IMR-90 (cell line): Measurements from ENCODE around the gene UBN1. TPM values are rescaled to one million over a fixed set of nuclear protein-coding genes. Genes with fewer than 3 reads are reported as not detected.

Source experiments
- ATAC-seq: fragments of 200-7000 bp; cut with Tn5 transposase; 2 replicates; pipeline ENCODE4 v1.9.1; 2020; ENCODE audit warnings: low read depth, mild to moderate bottlenecking, moderate library complexity
- BruUV-seq: library from RNA; stranded (reverse); fragments of 400-500 nt; replicated peaks from 2 replicates; lab custom pipeline; 2021; lab: Mats Ljungman, UMichigan
- CTCF ChIA-PET: fragments of 300-600 bp; formaldehyde crosslinking; extraction: SDS; loops from one replicate; lab custom pipeline; 2021; ENCODE audit warnings: antibody characterized with exemption; lab: Yijun Ruan, JAX
- POLR2A ChIA-PET: fragments of 300-600 bp; sonication (Branson Sonifier 250); formaldehyde crosslinking; loops from one replicate; lab custom pipeline; 2022; ENCODE audit warnings: antibody characterized with exemption; ENCODE audit not compliant: unreplicated experiment; lab: Charles Lee
- DNase-seq: peaks from one replicate; pipeline ENCODE4 v3.0.0; 2013
- H2AFZ ChIP-seq: replicated peaks from 2 replicates; pipeline ENCODE3; 2013; ENCODE audit warnings: low read length, mild to moderate bottlenecking; ENCODE audit not compliant: poor library complexity
- H2AK5ac ChIP-seq: 2 replicates; pipeline ENCODE4 v1.6.1; 2013; ENCODE audit warnings: low read depth, low read length, inconsistent platforms
- H2AK9ac ChIP-seq: replicated peaks from 2 replicates; pipeline ENCODE3; 2013; ENCODE audit warnings: mild to moderate bottlenecking, low read depth, low read length, moderate library complexity; ENCODE audit not compliant: poor library complexity
- H2BK120ac ChIP-seq: 2 replicates; pipeline ENCODE4 v1.6.1; 2013; ENCODE audit warnings: low read depth, low read length, inconsistent platforms
- H2BK15ac ChIP-seq: 3 replicates; pipeline ENCODE4 v1.6.1; 2013; ENCODE audit warnings: low read depth, low read length, inconsistent platforms
- H2BK20ac ChIP-seq: 2 replicates; pipeline ENCODE4 v1.6.1; 2013; ENCODE audit warnings: low read depth, mild to moderate bottlenecking, inconsistent platforms, low read length, moderate library complexity
- H2BK5ac ChIP-seq: 2 replicates; pipeline ENCODE4 v1.6.1; 2013; ENCODE audit warnings: mild to moderate bottlenecking, low read depth, low read length, inconsistent platforms; ENCODE audit not compliant: poor library complexity, severe bottlenecking
- H3K14ac ChIP-seq: replicated peaks from 2 replicates; pipeline ENCODE4 v1.6.1; 2013; ENCODE audit warnings: low read depth, low read length, inconsistent platforms
- H3K18ac ChIP-seq: 2 replicates; pipeline ENCODE4 v1.6.1; 2013; ENCODE audit warnings: low read depth, low read length, control low read depth
- H3K23ac ChIP-seq: 2 replicates; pipeline ENCODE4 v1.6.1; 2013; ENCODE audit warnings: low read depth, low read length, inconsistent platforms
- H3K27ac ChIP-seq: 2 replicates; pipeline ENCODE4 v1.5.1; 2013; ENCODE audit warnings: mild to moderate bottlenecking, control low read depth, low read length; ENCODE audit not compliant: insufficient read depth
- H3K27me3 ChIP-seq: 2 replicates; pipeline ENCODE4 v1.6.1; 2013; ENCODE audit warnings: low read length; ENCODE audit not compliant: control insufficient read depth, insufficient read depth
- H3K36me3 ChIP-seq: 2 replicates; pipeline ENCODE4 v1.6.1; 2013; ENCODE audit warnings: low read length, mixed read lengths; ENCODE audit not compliant: control insufficient read depth, insufficient read depth
- H3K4ac ChIP-seq: 2 replicates; pipeline ENCODE4 v1.6.1; 2013; ENCODE audit warnings: low read depth, low read length, inconsistent platforms
- H3K4me1 ChIP-seq: 2 replicates; pipeline ENCODE4 v1.6.1; 2013; ENCODE audit warnings: low read length, mixed read lengths; ENCODE audit not compliant: control insufficient read depth, insufficient read depth
- H3K4me2 ChIP-seq: 2 replicates; pipeline ENCODE4 v1.6.1; 2013; ENCODE audit warnings: low read depth, mild to moderate bottlenecking, control low read depth, low read length, moderate library complexity
- H3K4me3 ChIP-seq: 2 replicates; pipeline ENCODE4 v1.5.1; 2013; ENCODE audit warnings: low read depth, mild to moderate bottlenecking, control low read depth, low read length, moderate library complexity; ENCODE audit not compliant: insufficient read depth
- H3K56ac ChIP-seq: 2 replicates; pipeline ENCODE4 v1.6.1; 2013; ENCODE audit warnings: low read length, inconsistent platforms; ENCODE audit not compliant: insufficient read depth; ENCODE audit errors: extremely low read depth
- H3K79me1 ChIP-seq, 2 experiments: 2 replicates each; pipeline ENCODE4 v1.6.1; 2013; ENCODE audit warnings: low read length in 2 of 2, inconsistent platforms in 1 of 2, low read depth in 1 of 2
- H3K9ac ChIP-seq: 2 replicates; pipeline ENCODE4 v1.6.1; 2013; ENCODE audit warnings: low read depth, low read length, control low read depth
- H3K9me1 ChIP-seq: 2 replicates; pipeline ENCODE4 v1.6.1; 2013; ENCODE audit warnings: low read length, inconsistent platforms; ENCODE audit not compliant: insufficient read depth
- H3K9me3 ChIP-seq: 2 replicates; pipeline ENCODE4 v1.6.1; 2013; ENCODE audit warnings: low read length; ENCODE audit not compliant: control insufficient read depth, insufficient read depth
- H4K20me1 ChIP-seq: 2 replicates; pipeline ENCODE4 v1.6.1; 2013; ENCODE audit warnings: low read length, inconsistent platforms; ENCODE audit not compliant: insufficient read depth
- H4K5ac ChIP-seq: 2 replicates; pipeline ENCODE4 v1.6.1; 2013; ENCODE audit warnings: mild to moderate bottlenecking, low read depth, low read length, control low read depth
- H4K8ac ChIP-seq, 2 experiments: 2 replicates each; pipeline ENCODE4 v1.6.1; 2013; ENCODE audit warnings: low read depth in 2 of 2, low read length in 2 of 2, control low read depth in 1 of 2, inconsistent platforms in 1 of 2
- H4K91ac ChIP-seq: 2 replicates; pipeline ENCODE4 v1.6.1; 2013; ENCODE audit warnings: low read depth, low read length, inconsistent platforms; ENCODE audit not compliant: insufficient read depth
- BHLHE40 ChIP-seq: fragments of 150-350 bp; IDR thresholded peaks from 2 replicates; pipeline ENCODE4 v1.6.1; 2016; ENCODE audit warnings: mild to moderate bottlenecking, low read depth, low read length
- CEBPB ChIP-seq: IDR thresholded peaks from 2 replicates; pipeline ENCODE4 v1.6.1; 2012; ENCODE audit warnings: low read depth, low read length, improper control_type of control experiment
- CHD1 ChIP-seq: IDR thresholded peaks from 2 replicates; pipeline ENCODE4 v1.6.1; 2012; ENCODE audit warnings: low read depth, low read length, improper control_type of control experiment
- FOS ChIP-seq: fragments of 150-350 bp; IDR thresholded peaks from 2 replicates; pipeline ENCODE4 v1.6.1; 2016; ENCODE audit warnings: low read depth, low read length
- MAFK ChIP-seq: IDR thresholded peaks from 2 replicates; pipeline ENCODE4 v1.6.1; 2012; ENCODE audit warnings: low read depth, low read length, improper control_type of control experiment
- MAZ ChIP-seq: IDR thresholded peaks from 2 replicates; pipeline ENCODE4 v1.6.1; 2012; ENCODE audit warnings: low read depth, mild to moderate bottlenecking, low read length, improper control_type of control experiment, moderate library complexity, borderline replicate concordance
- MXI1 ChIP-seq: IDR thresholded peaks from 2 replicates; pipeline ENCODE4 v1.6.1; 2012; ENCODE audit warnings: low read depth, mild to moderate bottlenecking, low read length, moderate library complexity, borderline replicate concordance
- NFE2L2 ChIP-seq: fragments of 150-350 bp; IDR thresholded peaks from 2 replicates; pipeline ENCODE4 v1.6.1; 2016; ENCODE audit warnings: low read depth, mild to moderate bottlenecking, low read length
- POLR2A ChIP-seq: IDR thresholded peaks from 2 replicates; pipeline ENCODE4 v1.6.1; 2012; ENCODE audit warnings: mild to moderate bottlenecking, low read depth, low read length
- RAD21 ChIP-seq: IDR thresholded peaks from 2 replicates; pipeline ENCODE4 v1.6.1; 2012; ENCODE audit warnings: low read length, improper control_type of control experiment
- RCOR1 ChIP-seq: IDR thresholded peaks from 2 replicates; pipeline ENCODE4 v1.6.1; 2012; ENCODE audit warnings: mild to moderate bottlenecking, low read length, improper control_type of control experiment; ENCODE audit not compliant: insufficient replicate concordance
- RFX5 ChIP-seq: IDR thresholded peaks from 2 replicates; pipeline ENCODE4 v1.8.0; 2012; ENCODE audit warnings: low read depth, mild to moderate bottlenecking, low read length, moderate library complexity
- SMC3 ChIP-seq: fragments of 150-350 bp; IDR thresholded peaks from 2 replicates; pipeline ENCODE4 v1.6.1; 2016; ENCODE audit warnings: low read depth, mild to moderate bottlenecking, antibody characterized with exemption, low read length, moderate library complexity
- USF2 ChIP-seq: fragments of 150-350 bp; IDR thresholded peaks from 2 replicates; pipeline ENCODE4 v1.6.1; 2017; ENCODE audit warnings: mild to moderate bottlenecking, antibody characterized with exemption, low read length, low read depth
- WGBS, 2 experiments: methylation state at CpG; one replicate each; pipeline versions ENCODE4 v1.1.5 to v1.1.7; 2013; ENCODE audit warnings: missing lambda C conversion rate in 2 of 2; ENCODE audit not compliant: insufficient read length in 1 of 2; ENCODE audit errors: extremely low coverage in 2 of 2; 5-methylcytosine and 5-hydroxymethylcytosine counted together
- dilution Hi-C: fragments of 300-500 bp; cut with HindIII; formaldehyde crosslinking; loops from one replicate; pipeline ENCODE4 v1.14.3; 2018; ENCODE audit warnings: low sequenced_read_pairs; ENCODE audit not compliant: unreplicated experiment
- in situ Hi-C: fragments of 300-500 bp; cut with MboI; formaldehyde crosslinking; loops from 3 replicates; pipeline ENCODE4 v1.14.3; 2019; ENCODE audit warnings: low sequenced_read_pairs, inconsistent platforms, mixed read lengths
- intact Hi-C: fragments of 100-400 bp; cut with micrococcal nuclease; formaldehyde crosslinking; loops from 2 replicates; pipeline ENCODE4 v1.10.0; 2022
- polyA plus RNA-seq, 3 experiments: library from polyadenylated mRNA; depleted of rRNA; stranded (reverse); fragments of >200 nt; gene quantifications; 2 replicates each; pipeline ENCODE4 v1.2.3, GENCODE V29; 2012; ENCODE audit warnings: low replicate concordance in 1 of 3
- total RNA-seq: library from RNA; depleted of rRNA; stranded (reverse); fragments of >200 nt; gene quantifications from 2 replicates; pipeline ENCODE4 v1.2.3, GENCODE V29; 2012
- TF ChIP-seq, protein P1 (sequence below): conservative IDR thresholded peaks from 2 replicates; pipeline ENCODE4 v1.5.1; 2012; ENCODE audit warnings: mild to moderate bottlenecking, low read depth, low read length, improper control_type of control experiment
- TF ChIP-seq, protein P2 (sequence below): fragments of 150-350 bp; IDR thresholded peaks from 2 replicates; pipeline ENCODE4 v1.6.1; 2016; ENCODE audit warnings: low read depth, mild to moderate bottlenecking, low read length, moderate library complexity, borderline replicate concordance

The UBN1 gene
- total and polyA plus RNA-seq, 2 of the 4 experiments (the other 2 are of a cell fraction), result 5.7 to 16.3 TPM

DNA sequence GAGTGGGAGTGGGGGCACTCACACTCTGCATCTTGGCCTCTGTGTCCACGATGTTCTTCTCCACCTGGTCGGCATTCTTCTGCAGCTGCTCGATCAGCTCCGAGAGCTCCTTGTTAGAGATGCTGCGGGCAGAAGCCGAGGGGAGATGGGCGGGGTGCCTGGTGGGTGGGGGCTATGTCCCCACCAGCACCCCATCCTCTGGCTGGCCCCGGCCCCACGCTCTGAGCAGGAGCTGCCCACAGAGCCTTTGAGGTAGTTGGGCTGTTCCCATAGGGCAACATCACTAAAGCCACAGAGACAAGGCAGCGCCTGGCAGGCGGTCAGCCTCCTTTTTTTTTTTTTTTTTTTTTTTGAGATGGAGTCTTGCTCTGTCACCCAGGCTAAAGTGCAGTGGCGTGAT lies 63.5 kb downstream of the UBN1 start:
- Histone ChIP-seq H4K20me1 (0 out of 2 replicates have a peak, but pooled peaks cover 4% of the 10 kb centered on the region), H2AK9ac (no peak overlapping the region), H3K4me1 (peaks cover 4% of the 10 kb centered on the region), H3K9ac (no peak overlapping the region), H3K56ac (no peak overlapping the region), H3K23ac (no peak overlapping the region), H3K27me3 (peaks cover 5% of the 10 kb centered on the region; the same call in 1 of the 2 replicates), H4K91ac (no peak overlapping the region), H2BK15ac (no peak overlapping the region), H3K36me3 (no peaks in the 10 kb centered on the region), H2BK5ac (no peak overlapping the region), H2AK5ac (no peak overlapping the region), H4K5ac (no peak overlapping the region), H4K8ac (no peak overlapping the region), H3K18ac (no peak overlapping the region), H2BK120ac (no peak overlapping the region), H2AFZ (no peak overlapping the region), H3K9me1 (no peaks in the 10 kb centered on the region), H3K14ac (no peak overlapping the region), H3K4me3 (no peak overlapping the region), H2BK20ac (no peak overlapping the region), H3K4me2 (no peak overlapping the region), H3K4ac (no peak overlapping the region), H3K79me1 (no peaks in the 10 kb centered on the region), H3K9me3 (no peaks in the 10 kb centered on the region), H3K27ac (no peak overlapping the region)
- no CpG with 5 or more reads among the region's 12 CpGs for WGBS, 2 experiments
- BruUV-seq, result no TSS peak
- DNase-seq (no peak), ATAC-seq (no peak)
- no peak for TF ChIP-seq POLR2A
- TF ChIP-seq MAFK, result no peak
- TF ChIP-seq FOS, result no peak
- TF ChIP-seq USF2, result no peak
- TF ChIP-seq MAZ, result no peak
- TF ChIP-seq, protein P1, sequence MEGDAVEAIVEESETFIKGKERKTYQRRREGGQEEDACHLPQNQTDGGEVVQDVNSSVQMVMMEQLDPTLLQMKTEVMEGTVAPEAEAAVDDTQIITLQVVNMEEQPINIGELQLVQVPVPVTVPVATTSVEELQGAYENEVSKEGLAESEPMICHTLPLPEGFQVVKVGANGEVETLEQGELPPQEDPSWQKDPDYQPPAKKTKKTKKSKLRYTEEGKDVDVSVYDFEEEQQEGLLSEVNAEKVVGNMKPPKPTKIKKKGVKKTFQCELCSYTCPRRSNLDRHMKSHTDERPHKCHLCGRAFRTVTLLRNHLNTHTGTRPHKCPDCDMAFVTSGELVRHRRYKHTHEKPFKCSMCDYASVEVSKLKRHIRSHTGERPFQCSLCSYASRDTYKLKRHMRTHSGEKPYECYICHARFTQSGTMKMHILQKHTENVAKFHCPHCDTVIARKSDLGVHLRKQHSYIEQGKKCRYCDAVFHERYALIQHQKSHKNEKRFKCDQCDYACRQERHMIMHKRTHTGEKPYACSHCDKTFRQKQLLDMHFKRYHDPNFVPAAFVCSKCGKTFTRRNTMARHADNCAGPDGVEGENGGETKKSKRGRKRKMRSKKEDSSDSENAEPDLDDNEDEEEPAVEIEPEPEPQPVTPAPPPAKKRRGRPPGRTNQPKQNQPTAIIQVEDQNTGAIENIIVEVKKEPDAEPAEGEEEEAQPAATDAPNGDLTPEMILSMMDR, result no peak
- TF ChIP-seq RCOR1, result no peak
- TF ChIP-seq RAD21, result no peak
- TF ChIP-seq CHD1, result no peak
- TF ChIP-seq RFX5, result no peak
- TF ChIP-seq NFE2L2, result no peak
- TF ChIP-seq SMC3, result no peak
- TF ChIP-seq CEBPB, result no peak
- no peak for TF ChIP-seq MXI1
- TF ChIP-seq, protein P2, sequence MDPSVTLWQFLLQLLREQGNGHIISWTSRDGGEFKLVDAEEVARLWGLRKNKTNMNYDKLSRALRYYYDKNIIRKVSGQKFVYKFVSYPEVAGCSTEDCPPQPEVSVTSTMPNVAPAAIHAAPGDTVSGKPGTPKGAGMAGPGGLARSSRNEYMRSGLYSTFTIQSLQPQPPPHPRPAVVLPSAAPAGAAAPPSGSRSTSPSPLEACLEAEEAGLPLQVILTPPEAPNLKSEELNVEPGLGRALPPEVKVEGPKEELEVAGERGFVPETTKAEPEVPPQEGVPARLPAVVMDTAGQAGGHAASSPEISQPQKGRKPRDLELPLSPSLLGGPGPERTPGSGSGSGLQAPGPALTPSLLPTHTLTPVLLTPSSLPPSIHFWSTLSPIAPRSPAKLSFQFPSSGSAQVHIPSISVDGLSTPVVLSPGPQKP, result no peak
- TF ChIP-seq BHLHE40, result no peak
- intact Hi-C loops (no loop called here), in situ Hi-C loops (no loop called here), dilution Hi-C loops (no loop called here)
- ChIA-PET CTCF (interaction anchor here (0.7 kb wide), 1 partner anchor 132 kb away, joined by 3 read pairs; no protein-coding TSS in a partner anchor), POLR2A (no interaction called here)
